ENCODE measurements around the gene ANXA1. TPM values are rescaled to one million over a fixed set of nuclear protein-coding genes. Genes with fewer than 3 reads are reported as not detected.

Gene ANXA1
- total RNA-seq, 1 experiment from 2014 or later = 2.1 TPM

- Mint-ChIP-seq H3K4me1 (no peaks in the 10 kb centered on the region), H3K4me3 (no peak overlapping the region), H3K9me3 (no peaks in the 10 kb centered on the region), H3K27ac (no peak overlapping the region), H3K36me3 (no peaks in the 10 kb centered on the region), H3K27me3 (ENCODE audit: low read depth) (no peaks in the 10 kb centered on the region)
- ChIA-PET POLR2A (no interaction called here), CTCF (interaction anchor here (1.1 kb wide), 1 partner anchor 274 kb away, joined by 3 read pairs; no protein-coding TSS in a partner anchor)
- TF ChIP-seq ZNF232 (CRISPR knock-in tag; IDR thresholded peaks at IDR 0.05) (no peak), PRDM15 (CRISPR knock-in tag; IDR thresholded peaks at IDR 0.05) (no peak), ZNF416 (CRISPR knock-in tag; IDR thresholded peaks at IDR 0.05) (no peak), ATF1 (CRISPR knock-in tag; IDR thresholded peaks at IDR 0.05) (no peak), USF2 (CRISPR knock-in tag; IDR thresholded peaks at IDR 0.05) (no peak), E2F5 (CRISPR knock-in tag; IDR thresholded peaks at IDR 0.05) (no peak), GTF2I (CRISPR knock-in tag; conservative IDR thresholded peaks at IDR 0.05) (no peak)
- DNase-seq (ENCODE audit: low spot score) = no peak
- ATAC-seq = no peak
Measured at GRCh38 chr9:73118286-73118685, 33.4 kb upstream of the ANXA1 start.

GRCh38 chr9:73118898-73119554 is 32.6 kb upstream of the ANXA1 start:
- H3K4me1 Mint-ChIP-seq = no peaks in the 10 kb centered on the region
- ATAC-seq (no peak), DNase-seq (ENCODE audit: low spot score) (no peak)
- ChIA-PET POLR2A (no interaction called here), CTCF (no interaction called here)
- no peaks in the 10 kb centered on the region for H3K36me3 Mint-ChIP-seq
- no peak overlapping the region for H3K4me3 Mint-ChIP-seq
- H3K9me3 Mint-ChIP-seq = no peaks in the 10 kb centered on the region
- H3K27ac Mint-ChIP-seq = no peak overlapping the region
- no peaks in the 10 kb centered on the region for H3K27me3 Mint-ChIP-seq (ENCODE audit: low read depth)
- TF ChIP-seq ZNF317 (CRISPR knock-in tag; IDR thresholded peaks at IDR 0.05; ENCODE audit: borderline replicate concordance, low read depth) = no peak
- TF ChIP-seq TEAD1 (CRISPR knock-in tag; IDR thresholded peaks at IDR 0.05) = no peak
- no peak for TF ChIP-seq FOXJ3 (CRISPR knock-in tag; IDR thresholded peaks at IDR 0.05; ENCODE audit: borderline replicate concordance)
- TF ChIP-seq ATF6 (CRISPR knock-in tag; IDR thresholded peaks at IDR 0.05) = no peak
- TF ChIP-seq TP53 (CRISPR knock-in tag; IDR thresholded peaks at IDR 0.05) = no peak
- TF ChIP-seq FOXP1 (CRISPR knock-in tag; IDR thresholded peaks at IDR 0.05; ENCODE audit: borderline replicate concordance) = no peak
- no peak for TF ChIP-seq OVOL2 (CRISPR knock-in tag; IDR thresholded peaks at IDR 0.05; ENCODE audit: borderline replicate concordance)
- no peak for TF ChIP-seq ATF2 (CRISPR knock-in tag; IDR thresholded peaks at IDR 0.05; ENCODE audit: borderline replicate concordance, low read depth)
- no peak for TF ChIP-seq CTCF (IDR thresholded peaks at IDR 0.05)
